HCT116 (cell line): ENCODE results near the gene TMEM132A. TPM values are rescaled to one million over a fixed set of nuclear protein-coding genes. Genes with fewer than 3 reads are reported as not detected.

Experiments
- ATAC-seq: fragments of 200-7000 bp; cut with Tn5 transposase; 2 replicates; pipeline ENCODE4 v1.9.1; 2020; ENCODE audit warnings: mild to moderate bottlenecking, moderate library complexity
- BruUV-seq: library from RNA; stranded (reverse); fragments of 400-500 nt; replicated peaks from 2 replicates; lab custom pipeline; 2021; lab: Mats Ljungman, UMichigan
- CTCF ChIA-PET: fragments of 300-600 bp; sonication (Branson Sonifier 250); formaldehyde crosslinking; loops from one replicate; lab custom pipeline; 2021; ENCODE audit warnings: antibody characterized with exemption; lab: Charles Lee
- POLR2A ChIA-PET: fragments of 300-600, 350-600 bp; sonication (Branson Sonifier 250); formaldehyde crosslinking; loops from one replicate; lab custom pipeline; 2021; ENCODE audit warnings: antibody characterized with exemption; lab: Charles Lee
- RAD21 ChIA-PET, 2 experiments: fragments of 300-600 bp; sonication (Branson Sonifier 250); formaldehyde crosslinking; loops; one replicate each; lab custom pipeline; 2023; ENCODE audit warnings: low total read pairs in 2 of 2; ENCODE audit not compliant: uncharacterized antibody in 2 of 2, unreplicated experiment in 2 of 2, low non-redundant PET in 1 of 2; lab: Charles Lee
- DNase-seq: peaks from one replicate; pipeline ENCODE4 v3.0.0-alpha.2; 2010; ENCODE audit warnings: low read depth, low spot score
- H2AFZ ChIP-seq: fragments of 200-600 bp; shearing (Covaris generic), sonication (generic); 2 replicates; pipeline ENCODE4 v1.6.1; 2017; ENCODE audit warnings: low read depth, mixed run types, mixed read lengths, antibody characterized with exemption, low read length; ENCODE audit not compliant: poor library complexity, severe bottlenecking
- H3K27ac ChIP-seq: 2 replicates; pipeline ENCODE4 v1.5.1; 2012; ENCODE audit warnings: low read depth, low read length
- H3K27me3 ChIP-seq: fragments of 200-600 bp; sonication (generic); 2 replicates; pipeline ENCODE4 v1.6.1; 2016; ENCODE audit warnings: mixed run types, low read length, mixed read lengths; ENCODE audit not compliant: insufficient read depth
- H3K36me3 ChIP-seq, 2 experiments: fragments of 200-500 bp in 1 of 2; fragments of 200-600 bp in 1 of 2; sonication (Bioruptor generic) in 1 of 2; sonication (generic) in 1 of 2; 2 replicates each; pipeline versions ENCODE4 v1.5.1 to v1.6.1; 2014 to 2016; ENCODE audit warnings: low read length in 2 of 2, inconsistent platforms in 1 of 2, mixed read lengths in 1 of 2, mixed run types in 1 of 2; ENCODE audit not compliant: insufficient read depth in 2 of 2, control insufficient read depth in 1 of 2
- H3K4me1 ChIP-seq, 2 experiments: fragments of 200-600 bp in 1 of 2; sonication (generic) in 1 of 2; 2 replicates each; pipeline versions ENCODE4 v1.5.1 to v1.6.1; 2012 to 2017; ENCODE audit warnings: low read length in 2 of 2, inconsistent platforms in 1 of 2, mild to moderate bottlenecking in 1 of 2, mixed read lengths in 1 of 2, mixed run types in 1 of 2, moderate library complexity in 1 of 2; ENCODE audit not compliant: insufficient read depth in 2 of 2, control insufficient read depth in 1 of 2
- H3K4me2 ChIP-seq: fragments of 200-600 bp; sonication (generic); 2 replicates; pipeline ENCODE4 v1.6.1; 2017; ENCODE audit warnings: mixed run types, low read length, mixed read lengths
- H3K4me3 ChIP-seq, 2 experiments: fragments of 200-600 bp in 1 of 2; sonication (generic) in 1 of 2; replicated peaks in 1 of 2; 2 replicates each; pipeline ENCODE4 v1.5.1; 2011 to 2016; ENCODE audit warnings: low read length in 2 of 2, control low read depth in 1 of 2, low read depth in 1 of 2, mild to moderate bottlenecking in 1 of 2, mixed read lengths in 1 of 2, mixed run types in 1 of 2
- H3K79me2 ChIP-seq: fragments of 200-600 bp; sonication (generic); 2 replicates; pipeline ENCODE4 v1.6.1; 2017; ENCODE audit warnings: mild to moderate bottlenecking, mixed run types, low read length, moderate library complexity, mixed read lengths; ENCODE audit not compliant: insufficient read depth
- H3K9ac ChIP-seq: fragments of 200-600 bp; sonication (generic); 2 replicates; pipeline ENCODE4 v1.6.1; 2016; ENCODE audit warnings: low read length, mixed read lengths
- H3K9me2 ChIP-seq: fragments of 200-600 bp; sonication (generic), shearing (Covaris generic); 2 replicates; pipeline ENCODE4 v1.6.1; 2017; ENCODE audit warnings: mixed run types, mild to moderate bottlenecking, moderate library complexity; ENCODE audit not compliant: insufficient read depth
- H3K9me3 ChIP-seq, 2 experiments: fragments of 200-500 bp in 1 of 2; fragments of 200-600 bp in 1 of 2; sonication (Bioruptor generic) in 1 of 2; sonication (generic) in 1 of 2; 2 replicates each; pipeline ENCODE4 v1.6.1; 2014 to 2017; ENCODE audit warnings: low read length in 2 of 2, mixed read lengths in 2 of 2, inconsistent platforms in 1 of 2, low read depth in 1 of 2, mild to moderate bottlenecking in 1 of 2, mixed run types in 1 of 2, moderate library complexity in 1 of 2; ENCODE audit not compliant: control insufficient read depth in 1 of 2, insufficient read depth in 1 of 2
- H4K20me1 ChIP-seq: fragments of 200-600 bp; sonication (generic), shearing (Covaris generic); 2 replicates; pipeline ENCODE4 v1.6.1; 2017; ENCODE audit warnings: mixed run types, mild to moderate bottlenecking, moderate library complexity; ENCODE audit not compliant: insufficient read depth
- ELF1 ChIP-seq: IDR thresholded peaks from 2 replicates; pipeline ENCODE4 v1.6.1; 2012; ENCODE audit warnings: low read depth, borderline replicate concordance
- SIN3A ChIP-seq: IDR thresholded peaks from 2 replicates; pipeline ENCODE4 v1.6.1; 2012; ENCODE audit warnings: low read depth
- SP1 ChIP-seq: IDR thresholded peaks from 2 replicates; pipeline ENCODE4 v1.6.1; 2012; ENCODE audit warnings: low read depth
- TCF7L2 ChIP-seq: IDR thresholded peaks from 2 replicates; pipeline ENCODE4 v1.7.0; 2011; ENCODE audit warnings: borderline replicate concordance, inconsistent platforms; ENCODE audit not compliant: insufficient read depth, insufficient read length; ENCODE audit errors: extremely low read depth
- YY1 ChIP-seq: IDR thresholded peaks from 2 replicates; pipeline ENCODE4 v1.6.1; 2011; ENCODE audit warnings: low read length, low read depth, moderate library complexity, mild to moderate bottlenecking; ENCODE audit not compliant: insufficient replicate concordance; ENCODE audit errors: extremely low read depth
- ZFX ChIP-seq: fragments of 450-650 bp; IDR thresholded peaks from 2 replicates; pipeline ENCODE4 v1.6.1; 2017
- intact Hi-C: fragments of 100-400 bp; cut with micrococcal nuclease; formaldehyde crosslinking; loops from 2 replicates; pipeline ENCODE4 v1.10.0; 2022
- total RNA-seq: library from RNA; stranded (reverse); gene quantifications from one replicate; pipeline ENCODE4 v1.2.1, GENCODE V29; 2021; ENCODE audit not compliant: unreplicated experiment
- TF ChIP-seq, protein P1 (sequence below): IDR thresholded peaks from 2 replicates; pipeline ENCODE4 v1.6.1; 2012; ENCODE audit warnings: low read depth

TMEM132A gene
- total RNA-seq, 1 experiment from 2014 or later = 120 TPM

DNA sequence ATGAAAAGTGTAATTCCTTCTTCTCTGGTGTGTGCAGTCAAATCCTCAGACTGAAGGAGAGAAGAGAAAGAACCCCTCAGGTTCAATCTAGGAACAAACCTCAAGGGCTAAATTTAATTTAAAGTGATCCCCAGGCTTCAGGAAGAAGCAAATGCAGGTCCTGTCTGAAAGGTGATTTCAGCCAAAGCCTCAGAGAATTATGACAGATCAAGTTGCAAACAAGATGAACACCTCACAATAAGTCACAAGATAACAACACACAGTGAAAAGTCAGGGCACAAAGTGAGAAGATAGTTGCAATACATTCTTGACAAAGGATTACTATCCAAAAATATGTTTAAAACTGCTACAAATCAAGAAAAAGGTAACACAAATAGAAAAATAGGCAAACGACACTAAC is 45.2 kb upstream of the TMEM132A start:
- H2AFZ ChIP-seq = no peak overlapping the region
- H3K9me3 ChIP-seq = no peaks in the 10 kb centered on the region
- H3K4me1 ChIP-seq = no peaks in the 10 kb centered on the region
- TF ChIP-seq SP1 = no peak
- no peak for TF ChIP-seq SIN3A
- TF ChIP-seq YY1 = no peak
- TF ChIP-seq, protein P1, sequence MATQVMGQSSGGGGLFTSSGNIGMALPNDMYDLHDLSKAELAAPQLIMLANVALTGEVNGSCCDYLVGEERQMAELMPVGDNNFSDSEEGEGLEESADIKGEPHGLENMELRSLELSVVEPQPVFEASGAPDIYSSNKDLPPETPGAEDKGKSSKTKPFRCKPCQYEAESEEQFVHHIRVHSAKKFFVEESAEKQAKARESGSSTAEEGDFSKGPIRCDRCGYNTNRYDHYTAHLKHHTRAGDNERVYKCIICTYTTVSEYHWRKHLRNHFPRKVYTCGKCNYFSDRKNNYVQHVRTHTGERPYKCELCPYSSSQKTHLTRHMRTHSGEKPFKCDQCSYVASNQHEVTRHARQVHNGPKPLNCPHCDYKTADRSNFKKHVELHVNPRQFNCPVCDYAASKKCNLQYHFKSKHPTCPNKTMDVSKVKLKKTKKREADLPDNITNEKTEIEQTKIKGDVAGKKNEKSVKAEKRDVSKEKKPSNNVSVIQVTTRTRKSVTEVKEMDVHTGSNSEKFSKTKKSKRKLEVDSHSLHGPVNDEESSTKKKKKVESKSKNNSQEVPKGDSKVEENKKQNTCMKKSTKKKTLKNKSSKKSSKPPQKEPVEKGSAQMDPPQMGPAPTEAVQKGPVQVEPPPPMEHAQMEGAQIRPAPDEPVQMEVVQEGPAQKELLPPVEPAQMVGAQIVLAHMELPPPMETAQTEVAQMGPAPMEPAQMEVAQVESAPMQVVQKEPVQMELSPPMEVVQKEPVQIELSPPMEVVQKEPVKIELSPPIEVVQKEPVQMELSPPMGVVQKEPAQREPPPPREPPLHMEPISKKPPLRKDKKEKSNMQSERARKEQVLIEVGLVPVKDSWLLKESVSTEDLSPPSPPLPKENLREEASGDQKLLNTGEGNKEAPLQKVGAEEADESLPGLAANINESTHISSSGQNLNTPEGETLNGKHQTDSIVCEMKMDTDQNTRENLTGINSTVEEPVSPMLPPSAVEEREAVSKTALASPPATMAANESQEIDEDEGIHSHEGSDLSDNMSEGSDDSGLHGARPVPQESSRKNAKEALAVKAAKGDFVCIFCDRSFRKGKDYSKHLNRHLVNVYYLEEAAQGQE = no peak
- no peak for TF ChIP-seq ZFX
- no peak for TF ChIP-seq TCF7L2
- TF ChIP-seq ELF1 = no peak
- ChIA-PET POLR2A (no interaction called here), CTCF (no interaction called here), RAD21 (no interaction called here)
- no peaks in the 10 kb centered on the region for H3K79me2 ChIP-seq
- H3K4me3 ChIP-seq = no peak overlapping the region
- no peaks in the 10 kb centered on the region for H3K9me2 ChIP-seq
- H4K20me1 ChIP-seq = no peaks in the 10 kb centered on the region
- intact Hi-C loops = no loop called here
- BruUV-seq = no TSS peak
- no peak overlapping the region for H3K4me2 ChIP-seq
- DNase-seq (no peak), ATAC-seq (no peak)
- H3K9ac ChIP-seq = no peak overlapping the region
- H3K36me3 ChIP-seq = peaks cover 4 to 5% of the 10 kb centered on the region in 2 experiments; a peak in 2 of 4 replicates
- H3K27me3 ChIP-seq = no peaks in the 10 kb centered on the region
- H3K27ac ChIP-seq = no peak overlapping the region
